Keratinocyte (primary cell): ENCODE measurements around the gene TCP10L. TPM values are rescaled to one million over a fixed set of nuclear protein-coding genes. Genes with fewer than 3 reads are reported as not detected.
"Not testable (repeated sequence)": the region's sequence is repeated elsewhere in the genome, so short reads cannot be mapped to it uniquely, and the experiment has no call there.

Source experiments
- DNase-seq: peaks from one replicate; pipeline ENCODE4 v3.0.0-alpha.2; 2011; ENCODE audit warnings: low read depth, missing footprints, low spot score
- FAIRE-seq: peaks from 2 replicates; lab custom pipeline; 2011; peaks lifted over from hg19 to GRCh38; lab: Jason Lieb, UNC
- H2AFZ ChIP-seq: 2 replicates; pipeline ENCODE4 v1.6.0; 2012; ENCODE audit warnings: low read length, control low read depth, inconsistent platforms; ENCODE audit not compliant: control insufficient read depth
- H3K27ac ChIP-seq: 2 replicates; pipeline ENCODE4 v1.5.1; 2011; ENCODE audit warnings: low read length; ENCODE audit not compliant: control insufficient read depth, insufficient read depth
- H3K27me3 ChIP-seq: 3 replicates; pipeline ENCODE4 v1.6.0; 2011; ENCODE audit warnings: low read length; ENCODE audit not compliant: control insufficient read depth, insufficient read depth; ENCODE audit errors: extremely low read depth
- H3K36me3 ChIP-seq, 2 experiments: 2 replicates in 1 of 2; 3 replicates in 1 of 2; pipeline ENCODE4 v1.5.1; 2011; ENCODE audit warnings: low read length in 2 of 2, mild to moderate bottlenecking in 1 of 2; ENCODE audit not compliant: control insufficient read depth in 2 of 2, insufficient read depth in 2 of 2; ENCODE audit errors: extremely low read depth in 1 of 2
- H3K4me1 ChIP-seq: 3 replicates; pipeline ENCODE4 v1.5.1; 2011; ENCODE audit warnings: low read length; ENCODE audit not compliant: control insufficient read depth, insufficient read depth; ENCODE audit errors: extremely low read depth
- H3K4me2 ChIP-seq: 3 replicates; pipeline ENCODE4 v1.6.0; 2011; ENCODE audit warnings: low read depth, low read length; ENCODE audit not compliant: control insufficient read depth, insufficient read depth; ENCODE audit errors: extremely low read depth
- H3K4me3 ChIP-seq, 3 experiments: fragments of 200-600 bp in 1 of 3; sonication (generic) in 1 of 3; 2 replicates in 2 of 3; 3 replicates in 1 of 3; pipeline ENCODE4 v1.5.1; 2011 to 2016; ENCODE audit warnings: low read length in 3 of 3, mild to moderate bottlenecking in 3 of 3, control low read depth in 2 of 3, inconsistent platforms in 1 of 3, low read depth in 1 of 3, mixed read lengths in 1 of 3, mixed run types in 1 of 3, moderate library complexity in 1 of 3; ENCODE audit not compliant: control insufficient read depth in 2 of 3, insufficient read depth in 2 of 3; ENCODE audit errors: extremely low read depth in 1 of 3
- H3K79me2 ChIP-seq: 2 replicates; pipeline ENCODE4 v1.6.0; 2012; ENCODE audit warnings: low read length; ENCODE audit not compliant: control insufficient read depth, insufficient read depth
- H3K9ac ChIP-seq: 3 replicates; pipeline ENCODE4 v1.6.0; 2011; ENCODE audit warnings: low read length; ENCODE audit not compliant: control insufficient read depth, insufficient read depth; ENCODE audit errors: extremely low read depth
- H3K9me1 ChIP-seq: 3 replicates; pipeline ENCODE4 v1.6.0; 2011; ENCODE audit warnings: low read length; ENCODE audit not compliant: control insufficient read depth, insufficient read depth; ENCODE audit errors: extremely low read depth
- H3K9me3 ChIP-seq: 2 replicates; pipeline ENCODE4 v1.5.1; 2012; ENCODE audit warnings: low read depth, low read length; ENCODE audit not compliant: control insufficient read depth
- H4K20me1 ChIP-seq: 3 replicates; pipeline ENCODE4 v1.6.0; 2011; ENCODE audit warnings: low read length; ENCODE audit not compliant: control insufficient read depth, insufficient read depth; ENCODE audit errors: extremely low read depth
- CTCF ChIP-seq, 3 experiments: IDR thresholded peaks in 1 of 3; conservative IDR thresholded peaks in 1 of 3; optimal IDR thresholded peaks in 1 of 3; 2 replicates in 2 of 3; 3 replicates in 1 of 3; pipeline versions ENCODE3 to v1.5.1; 2011; ENCODE audit warnings: low read length in 3 of 3, mild to moderate bottlenecking in 3 of 3, moderate library complexity in 2 of 3, control low read depth in 1 of 3, inconsistent platforms in 1 of 3; ENCODE audit not compliant: insufficient read depth in 2 of 3; ENCODE audit errors: extremely low read depth in 1 of 3
- EZH2 ChIP-seq: IDR thresholded peaks from one replicate; pipeline ENCODE4 v1.6.1; 2012; ENCODE audit warnings: inconsistent platforms, mild to moderate bottlenecking, low read length, moderate library complexity
- dilution Hi-C: fragments of 300-500 bp; cut with MboI; formaldehyde crosslinking; loops from one replicate; pipeline ENCODE4 v1.7.0; 2020; ENCODE audit warnings: low sequenced_read_pairs; ENCODE audit not compliant: extremely low pct_ligation_motif_present
- polyA plus RNA-seq, 5 experiments: library from polyadenylated mRNA; depleted of rRNA in 3 of 5; stranded (reverse) in 3 of 5; stranded (forward) in 1 of 5; unstranded in 1 of 5; fragments of >200 nt; gene quantifications; 1 replicate in 1 of 5; 2 replicates in 3 of 5; 3 replicates in 1 of 5; pipeline versions ENCODE4 v1.2.1 to v1.2.3, GENCODE V29; 2011 to 2012; ENCODE audit warnings: missing spikeins in 2 of 5, low read depth in 1 of 5, low replicate concordance in 1 of 5

The TCP10L gene
- polyA plus RNA-seq, 1 donor (not counting 4 experiments of a cell fraction or from before 2014, with no cell fraction given), result 0.25 TPM

- H3K4me3 ChIP-seq, result no peak overlapping the region
- H3K36me3 ChIP-seq, result no peaks in the 10 kb centered on the region
- H3K4me1 ChIP-seq, result peaks cover 7% of the 10 kb centered on the region
- no peak for FAIRE-seq
- H3K79me2 ChIP-seq, result no peaks in the 10 kb centered on the region
- TF ChIP-seq CTCF (optimal IDR thresholded peaks at IDR 0.05 in 1 of 3, IDR thresholded peaks at IDR 0.05 in 1 of 3, conservative IDR thresholded peaks at IDR 0.05 in 1 of 3; ENCODE audit: extremely low read depth in 1 of 3, insufficient read depth in 2 of 3, low read length in 3 of 3) (no peak), EZH2 (no peak)
- no peaks in the 10 kb centered on the region for H3K27me3 ChIP-seq
- H3K9me1 ChIP-seq, result no peaks in the 10 kb centered on the region
- no peak overlapping the region for H3K4me2 ChIP-seq
- no peak overlapping the region for H2AFZ ChIP-seq
- no peak overlapping the region for H3K9ac ChIP-seq
- H3K9me3 ChIP-seq, result no peaks in the 10 kb centered on the region
- H4K20me1 ChIP-seq, result no peaks in the 10 kb centered on the region
- dilution Hi-C loops, result no loop called here
- DNase-seq, result no peak
- H3K27ac ChIP-seq, result no peak overlapping the region
Observed at GRCh38 chr21:32533053-32533452, 52.3 kb downstream of the TCP10L start.

GRCh38 chr21:32532636-32533035 lies 52.7 kb downstream of the TCP10L start:
- no peak overlapping the region for H3K9ac ChIP-seq
- H2AFZ ChIP-seq, result no peak overlapping the region
- peaks cover 7% of the 10 kb centered on the region for H3K4me1 ChIP-seq
- no peak for FAIRE-seq
- DNase-seq, result no peak
- dilution Hi-C loops, result no loop called here
- H3K36me3 ChIP-seq, result no peaks in the 10 kb centered on the region
- no peak overlapping the region for H3K27ac ChIP-seq
- H3K4me2 ChIP-seq, result no peak overlapping the region
- no peaks in the 10 kb centered on the region for H3K79me2 ChIP-seq
- H3K4me3 ChIP-seq, result no peak overlapping the region
- H4K20me1 ChIP-seq, result no peaks in the 10 kb centered on the region
- no peaks in the 10 kb centered on the region for H3K9me3 ChIP-seq
- no peaks in the 10 kb centered on the region for H3K27me3 ChIP-seq
- TF ChIP-seq EZH2 (no peak), CTCF (optimal IDR thresholded peaks at IDR 0.05 in 1 of 3, IDR thresholded peaks at IDR 0.05 in 1 of 3, conservative IDR thresholded peaks at IDR 0.05 in 1 of 3; ENCODE audit: extremely low read depth in 1 of 3, insufficient read depth in 2 of 3, low read length in 3 of 3) (no peak)
- H3K9me1 ChIP-seq, result no peaks in the 10 kb centered on the region

- H3K27me3 ChIP-seq, H3K9me3 ChIP-seq, H3K9me1 ChIP-seq, H3K27ac ChIP-seq, DNase-seq, H3K9ac ChIP-seq, H2AFZ ChIP-seq, H3K4me2 ChIP-seq, dilution Hi-C loops, FAIRE-seq, H3K36me3 ChIP-seq, H4K20me1 ChIP-seq, H3K4me1 ChIP-seq, H3K79me2 ChIP-seq, H3K4me3 ChIP-seq: not testable (repeated sequence)
Observed at GRCh38 chr21:32531561-32531960, 53.8 kb downstream of the TCP10L start.

GRCh38 chr21:32530809-32531208 lies 54.5 kb downstream of the TCP10L start:
- not testable (repeated sequence) for H3K27me3 ChIP-seq

More at GRCh38 chr21:32530809-32531208, 54.5 kb downstream of the TCP10L start:
- H2AFZ ChIP-seq, H3K4me3 ChIP-seq, H3K79me2 ChIP-seq, H3K9ac ChIP-seq, H3K9me3 ChIP-seq, dilution Hi-C loops, H3K4me2 ChIP-seq, FAIRE-seq, DNase-seq, H3K27ac ChIP-seq, H3K4me1 ChIP-seq, H4K20me1 ChIP-seq, H3K9me1 ChIP-seq, H3K36me3 ChIP-seq: not testable (repeated sequence)
